Progenitor cell of endocrine pancreas (in vitro differentiated cells): ENCODE results near the gene PDZD2. TPM values are rescaled to one million over a fixed set of nuclear protein-coding genes. Genes with fewer than 3 reads are reported as not detected.
"Not testable (repeated sequence)": the region's sequence is repeated elsewhere in the genome, so short reads cannot be mapped to it uniquely, and the experiment has no call there.

Experiments
- DNase-seq: peaks from one replicate; pipeline ENCODE4 v3.0.0; 2021; ENCODE audit warnings: low spot score; ENCODE audit not compliant: unreplicated experiment
- H3K27ac Mint-ChIP-seq: 2 replicates; pipeline ENCODE4 v1.8.0; 2021; ENCODE audit warnings: mild to moderate bottlenecking, moderate library complexity, mixed read lengths
- H3K27me3 Mint-ChIP-seq: 2 replicates; pipeline ENCODE4 v1.8.0; 2021; ENCODE audit warnings: mixed read lengths
- H3K36me3 Mint-ChIP-seq: 2 replicates; pipeline ENCODE4 v1.8.0; 2022; ENCODE audit warnings: mixed read lengths; ENCODE audit not compliant: insufficient read depth
- H3K4me1 Mint-ChIP-seq: 2 replicates; pipeline ENCODE4 v1.8.0; 2021; ENCODE audit warnings: low read depth, mixed read lengths
- H3K4me3 Mint-ChIP-seq: 2 replicates; pipeline ENCODE4 v1.8.0; 2021; ENCODE audit warnings: low read depth, mild to moderate bottlenecking, moderate library complexity, mixed read lengths
- H3K9me3 Mint-ChIP-seq: 2 replicates; pipeline ENCODE4 v1.8.0; 2021; ENCODE audit warnings: low read depth, mixed read lengths
- CTCF ChIP-seq: fragments of 200-600 bp; sonication (generic); IDR thresholded peaks from one replicate; pipeline ENCODE4 v1.5.0; 2021; ENCODE audit warnings: antibody characterized with exemption, mild to moderate bottlenecking; ENCODE audit not compliant: unreplicated experiment
- total RNA-seq: library from RNA; stranded (reverse); gene quantifications from 2 replicates; pipeline ENCODE4 v1.2.1, GENCODE V29; 2021

The PDZD2 gene
- total RNA-seq, 1 donor from 2014 or later = 3.1 TPM

GRCh38 chr5:32029781-32030180 is 390.9 kb downstream of the PDZD2 start:
- TF ChIP-seq CTCF = no peak
- Mint-ChIP-seq H3K27me3 (no peaks in the 10 kb centered on the region), H3K27ac (no peak overlapping the region), H3K36me3 (no peaks in the 10 kb centered on the region), H3K4me3 (no peak overlapping the region), H3K9me3 (no peaks in the 10 kb centered on the region), H3K4me1 (no peaks in the 10 kb centered on the region)
- DNase-seq = no peak

GRCh38 chr5:32030222-32030621 is 391.3 kb downstream of the PDZD2 start:
- Mint-ChIP-seq H3K4me1 (no peaks in the 10 kb centered on the region), H3K9me3 (no peaks in the 10 kb centered on the region), H3K36me3 (no peaks in the 10 kb centered on the region), H3K27me3 (no peaks in the 10 kb centered on the region), H3K27ac (no peak overlapping the region), H3K4me3 (no peak overlapping the region)
- TF ChIP-seq CTCF = no peak
- DNase-seq = no peak

- no peaks in the 10 kb centered on the region for H3K27me3 Mint-ChIP-seq
- no peak overlapping the region for H3K27ac Mint-ChIP-seq
- H3K4me1 Mint-ChIP-seq = no peaks in the 10 kb centered on the region
- H3K36me3 Mint-ChIP-seq = no peaks in the 10 kb centered on the region
- no peak for DNase-seq
- H3K4me3 Mint-ChIP-seq = no peak overlapping the region
- no peaks in the 10 kb centered on the region for H3K9me3 Mint-ChIP-seq
- TF ChIP-seq CTCF = no peak
Observed at GRCh38 chr5:32030686-32031085, 391.8 kb downstream of the PDZD2 start.

GRCh38 chr5:32031089-32031488 is 392.2 kb downstream of the PDZD2 start:
- Mint-ChIP-seq H3K27ac (no peak overlapping the region), H3K36me3 (no peaks in the 10 kb centered on the region), H3K27me3 (no peaks in the 10 kb centered on the region), H3K4me1 (no peaks in the 10 kb centered on the region), H3K4me3 (no peak overlapping the region), H3K9me3 (no peaks in the 10 kb centered on the region)
- DNase-seq = no peak
- no peak for TF ChIP-seq CTCF

- no peak for TF ChIP-seq CTCF
- H3K4me1 Mint-ChIP-seq = no peaks in the 10 kb centered on the region
- no peak overlapping the region for H3K4me3 Mint-ChIP-seq
- DNase-seq = no peak
- peaks cover 4% of the 10 kb centered on the region for H3K9me3 Mint-ChIP-seq
- no peak overlapping the region for H3K27ac Mint-ChIP-seq
- peaks cover 5% of the 10 kb centered on the region for H3K36me3 Mint-ChIP-seq
- H3K27me3 Mint-ChIP-seq = no peaks in the 10 kb centered on the region
Observed at GRCh38 chr5:32038523-32038922, 399.6 kb downstream of the PDZD2 start.

- H3K27ac Mint-ChIP-seq, H3K4me1 Mint-ChIP-seq, H3K4me3 Mint-ChIP-seq, H3K27me3 Mint-ChIP-seq, H3K36me3 Mint-ChIP-seq, DNase-seq, H3K9me3 Mint-ChIP-seq: not testable (repeated sequence)
Observed at GRCh38 chr5:32039133-32039532, 400.2 kb downstream of the PDZD2 start.

GRCh38 chr5:32039601-32040000 is 400.7 kb downstream of the PDZD2 start:
- H3K4me3 Mint-ChIP-seq, H3K27me3 Mint-ChIP-seq, H3K9me3 Mint-ChIP-seq: not testable (repeated sequence)

GRCh38 chr5:32040181-32040695 is 401.3 kb downstream of the PDZD2 start:
- not testable (repeated sequence) for H3K9me3 Mint-ChIP-seq, H3K27me3 Mint-ChIP-seq, H3K4me1 Mint-ChIP-seq, H3K27ac Mint-ChIP-seq, DNase-seq, H3K36me3 Mint-ChIP-seq, H3K4me3 Mint-ChIP-seq

More at GRCh38 chr5:32039601-32040000, 400.7 kb downstream of the PDZD2 start:
- not testable (repeated sequence) for DNase-seq, H3K4me1 Mint-ChIP-seq, H3K36me3 Mint-ChIP-seq, H3K27ac Mint-ChIP-seq
